Neural progenitor cell (in vitro differentiated cells): ENCODE results near the gene CNR2. TPM values are rescaled to one million over a fixed set of nuclear protein-coding genes. Genes with fewer than 3 reads are reported as not detected.

Experiments used
- DNase-seq: peaks from one replicate; pipeline ENCODE4 v3.0.0-alpha.2; 2016; ENCODE audit warnings: low spot score
- H2AFZ ChIP-seq: fragments of 200-600 bp; sonication (generic); replicated peaks from 2 replicates; pipeline ENCODE4 v1.6.1; 2016; ENCODE audit warnings: antibody characterized with exemption
- H3F3A ChIP-seq: fragments of 200-600 bp; sonication (generic); 2 replicates; pipeline ENCODE4 v1.6.1; 2016; ENCODE audit warnings: antibody characterized with exemption, low read depth
- H3K27ac ChIP-seq: fragments of 200-600 bp; sonication (generic); 2 replicates; pipeline ENCODE4 v1.5.1; 2016; ENCODE audit warnings: mild to moderate bottlenecking
- H3K27me3 ChIP-seq: fragments of 200-600 bp; sonication (generic); 2 replicates; pipeline ENCODE4 v1.6.1; 2016; ENCODE audit warnings: mild to moderate bottlenecking, moderate library complexity
- H3K36me3 ChIP-seq: fragments of 200-600 bp; sonication (generic); 2 replicates; pipeline ENCODE4 v1.5.1; 2016
- H3K4me1 ChIP-seq: fragments of 200-600 bp; sonication (generic); 2 replicates; pipeline ENCODE4 v1.6.1; 2016; ENCODE audit warnings: mixed run types
- H3K4me2 ChIP-seq: fragments of 200-600 bp; sonication (generic); 2 replicates; pipeline ENCODE4 v1.6.1; 2016
- H3K4me3 ChIP-seq: fragments of 200-600 bp; sonication (generic); 2 replicates; pipeline ENCODE4 v1.5.1; 2016
- H3K79me2 ChIP-seq: fragments of 200-600 bp; sonication (generic); 2 replicates; pipeline ENCODE4 v1.6.1; 2016; ENCODE audit warnings: low read depth
- H3K9ac ChIP-seq: fragments of 200-600 bp; sonication (generic); 2 replicates; pipeline ENCODE4 v1.6.1; 2016
- H3K9me3 ChIP-seq: fragments of 200-600 bp; sonication (generic); 2 replicates; pipeline ENCODE4 v1.5.1; 2016; ENCODE audit warnings: low read depth
- H4K20me1 ChIP-seq: fragments of 200-600 bp; sonication (generic); 2 replicates; pipeline ENCODE4 v1.6.1; 2016; ENCODE audit warnings: low read depth
- H3K27ac Mint-ChIP-seq: 3 replicates; pipeline ENCODE4 v1.8.0; 2021; ENCODE audit warnings: mixed read lengths
- H3K27me3 Mint-ChIP-seq: 2 replicates; pipeline ENCODE4 v1.8.0; 2022; ENCODE audit warnings: low read depth, mild to moderate bottlenecking, inconsistent platforms, moderate library complexity, mixed read lengths; ENCODE audit not compliant: insufficient read depth
- H3K36me3 Mint-ChIP-seq: 3 replicates; pipeline ENCODE4 v1.8.0; 2021; ENCODE audit warnings: mixed read lengths
- H3K4me1 Mint-ChIP-seq: 3 replicates; pipeline ENCODE4 v1.8.0; 2021; ENCODE audit warnings: mixed read lengths
- H3K4me3 Mint-ChIP-seq: 3 replicates; pipeline ENCODE4 v1.8.0; 2021; ENCODE audit warnings: mild to moderate bottlenecking, moderate library complexity, mixed read lengths
- H3K9me3 Mint-ChIP-seq: 3 replicates; pipeline ENCODE4 v1.8.0; 2020; ENCODE audit warnings: mixed read lengths
- CTCF ChIP-seq: fragments of 200-600 bp; sonication (generic); IDR thresholded peaks from 2 replicates; pipeline ENCODE4 v1.5.1; 2017; ENCODE audit warnings: antibody characterized with exemption, mild to moderate bottlenecking
- EZH2 ChIP-seq: fragments of 200-600 bp; sonication (generic); IDR thresholded peaks from 2 replicates; pipeline ENCODE4 v1.6.1; 2017; ENCODE audit warnings: antibody characterized with exemption, mild to moderate bottlenecking, moderate library complexity
- EZH2phosphoT487 ChIP-seq: fragments of 200-600 bp; sonication (generic); IDR thresholded peaks from 2 replicates; pipeline ENCODE4 v1.6.1; 2017; ENCODE audit warnings: antibody characterized with exemption
- total RNA-seq: library from RNA; depleted of rRNA; stranded (reverse); fragments of >200 nt; gene quantifications from 2 replicates; pipeline ENCODE4 v1.2.3, GENCODE V29; 2015; ENCODE audit warnings: low replicate concordance

The CNR2 gene
- total RNA-seq, 1 donor from 2014 or later, result not detected

- Histone ChIP-seq H3F3A (no peaks in the 10 kb centered on the region), H3K9ac (no peak overlapping the region), H3K36me3 (no peaks in the 10 kb centered on the region), H3K4me3 (no peak overlapping the region), H2AFZ (no peak overlapping the region), H3K4me1 (no peaks in the 10 kb centered on the region), H3K79me2 (no peaks in the 10 kb centered on the region), H3K27ac (no peak overlapping the region), H3K4me2 (no peak overlapping the region), H3K27me3 (no peaks in the 10 kb centered on the region), H4K20me1 (no peaks in the 10 kb centered on the region), H3K9me3 (no peaks in the 10 kb centered on the region)
- Mint-ChIP-seq H3K4me1 (peaks cover 2% of the 10 kb centered on the region), H3K27me3 (peaks cover 2% of the 10 kb centered on the region), H3K27ac (no peak overlapping the region), H3K36me3 (no peaks in the 10 kb centered on the region), H3K9me3 (no peaks in the 10 kb centered on the region), H3K4me3 (no peak overlapping the region)
- no peak for TF ChIP-seq CTCF
- TF ChIP-seq EZH2phosphoT487, result no peak
- TF ChIP-seq EZH2, result no peak
- DNase-seq, result no peak
Measured at GRCh38 chr1:23923592-23924499, 10.7 kb upstream of the CNR2 start.

GRCh38 chr1:23922321-23922943, 9.3 kb upstream of the CNR2 start:
- H3K27me3 ChIP-seq, result no peaks in the 10 kb centered on the region
- H3K79me2 ChIP-seq, result no peaks in the 10 kb centered on the region
- H3K36me3 Mint-ChIP-seq, result no peaks in the 10 kb centered on the region
- no peak overlapping the region for H3K4me3 ChIP-seq
- H3K9me3 Mint-ChIP-seq, result no peaks in the 10 kb centered on the region
- H3K27ac ChIP-seq, result no peak overlapping the region
- no peaks in the 10 kb centered on the region for H4K20me1 ChIP-seq
- H3F3A ChIP-seq, result no peaks in the 10 kb centered on the region
- no peak overlapping the region for H3K4me3 Mint-ChIP-seq
- no peak overlapping the region for H3K9ac ChIP-seq
- no peaks in the 10 kb centered on the region for H3K27me3 Mint-ChIP-seq
- no peak overlapping the region for H3K4me2 ChIP-seq
- no peak overlapping the region for H2AFZ ChIP-seq
- H3K4me1 ChIP-seq, result no peaks in the 10 kb centered on the region
- H3K36me3 ChIP-seq, result no peaks in the 10 kb centered on the region
- TF ChIP-seq CTCF (no peak), EZH2phosphoT487 (no peak), EZH2 (no peak)
- H3K4me1 Mint-ChIP-seq, result peaks cover 2% of the 10 kb centered on the region
- DNase-seq, result no peak
- H3K27ac Mint-ChIP-seq, result no peak overlapping the region
- H3K9me3 ChIP-seq, result no peaks in the 10 kb centered on the region

GRCh38 chr1:23916209-23917131, 3.3 kb upstream of the CNR2 start:
- H3K4me2 ChIP-seq, result no peak overlapping the region
- H3K27ac Mint-ChIP-seq, result peak overlapping the region; percentile 95

More at GRCh38 chr1:23916209-23917131, 3.3 kb upstream of the CNR2 start:
- Mint-ChIP-seq H3K27me3 (no peaks in the 10 kb centered on the region), H3K36me3 (no peaks in the 10 kb centered on the region), H3K9me3 (no peaks in the 10 kb centered on the region), H3K4me3 (peak overlapping the region; percentile 46), H3K4me1 (peaks cover 4% of the 10 kb centered on the region)
- Histone ChIP-seq H3K79me2 (no peaks in the 10 kb centered on the region), H3K9me3 (no peaks in the 10 kb centered on the region), H4K20me1 (no peaks in the 10 kb centered on the region), H3K36me3 (no peaks in the 10 kb centered on the region), H3K27me3 (no peaks in the 10 kb centered on the region), H3F3A (no peaks in the 10 kb centered on the region), H3K4me1 (no peaks in the 10 kb centered on the region), H3K4me3 (no peak overlapping the region), H2AFZ (no peak overlapping the region), H3K9ac (no peak overlapping the region), H3K27ac (no peak overlapping the region)
- no peak for TF ChIP-seq EZH2phosphoT487
- peak; percentile 64 for TF ChIP-seq CTCF
- DNase-seq, result peak; percentile 87
